Kidney tubule cell (primary cell): Measurements from ENCODE around the gene MATK.

Source experiments
- DNase-seq: peaks from one replicate; pipeline ENCODE4 v3.0.0-alpha.2; 2018; ENCODE audit warnings: low spot score

Gene MATK

GRCh38 chr19:3814648-3815047 is 28.5 kb upstream of the MATK start:
- DNase-seq, result no peak

DNA sequence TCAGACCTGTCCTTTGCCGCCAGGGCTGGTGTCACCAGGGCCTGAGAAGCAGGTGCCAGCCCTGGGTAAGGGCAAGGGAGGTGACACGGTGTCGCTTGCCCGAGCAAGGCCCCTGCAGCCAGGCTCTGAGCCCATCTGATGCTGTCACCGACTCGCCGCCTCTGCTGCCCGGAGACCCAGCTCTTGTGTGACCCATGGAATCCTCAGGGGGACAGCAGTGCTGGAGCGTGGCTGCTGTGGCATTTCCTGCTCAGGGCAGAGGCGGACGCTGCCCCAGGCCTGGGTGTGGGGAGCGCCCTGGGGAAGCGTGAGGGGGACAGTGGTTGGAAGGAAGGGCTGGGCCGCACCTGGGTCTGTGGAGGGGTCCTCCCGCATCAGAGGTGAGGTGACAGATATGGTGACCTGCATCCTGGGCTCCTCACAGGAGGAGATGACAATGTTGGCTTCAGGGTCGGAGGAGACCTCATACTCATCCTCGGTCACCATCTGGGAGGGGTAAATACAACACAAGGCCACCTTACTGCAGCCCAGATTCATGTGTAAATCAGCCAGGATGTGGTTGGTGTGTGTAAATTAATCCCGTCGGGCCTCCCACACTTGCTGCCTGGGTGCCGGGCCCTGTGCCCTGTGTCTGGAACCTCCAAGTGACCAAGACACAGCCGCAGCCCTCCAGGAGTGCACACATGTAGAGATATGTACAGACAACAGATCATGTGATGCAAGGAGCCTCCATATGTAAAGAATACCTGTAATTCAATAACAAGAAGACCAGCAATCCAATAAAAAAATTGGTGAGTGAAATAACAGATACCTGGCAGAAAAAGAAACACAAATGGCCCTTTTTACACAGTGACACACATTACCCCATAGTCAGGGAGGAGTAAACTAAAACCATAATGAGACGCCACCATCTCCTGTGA is 27.6 kb upstream of the MATK start:
- DNase-seq, result no peak

GRCh38 chr19:3810708-3811355 is 24.7 kb upstream of the MATK start:
- no peak for DNase-seq

DNA sequence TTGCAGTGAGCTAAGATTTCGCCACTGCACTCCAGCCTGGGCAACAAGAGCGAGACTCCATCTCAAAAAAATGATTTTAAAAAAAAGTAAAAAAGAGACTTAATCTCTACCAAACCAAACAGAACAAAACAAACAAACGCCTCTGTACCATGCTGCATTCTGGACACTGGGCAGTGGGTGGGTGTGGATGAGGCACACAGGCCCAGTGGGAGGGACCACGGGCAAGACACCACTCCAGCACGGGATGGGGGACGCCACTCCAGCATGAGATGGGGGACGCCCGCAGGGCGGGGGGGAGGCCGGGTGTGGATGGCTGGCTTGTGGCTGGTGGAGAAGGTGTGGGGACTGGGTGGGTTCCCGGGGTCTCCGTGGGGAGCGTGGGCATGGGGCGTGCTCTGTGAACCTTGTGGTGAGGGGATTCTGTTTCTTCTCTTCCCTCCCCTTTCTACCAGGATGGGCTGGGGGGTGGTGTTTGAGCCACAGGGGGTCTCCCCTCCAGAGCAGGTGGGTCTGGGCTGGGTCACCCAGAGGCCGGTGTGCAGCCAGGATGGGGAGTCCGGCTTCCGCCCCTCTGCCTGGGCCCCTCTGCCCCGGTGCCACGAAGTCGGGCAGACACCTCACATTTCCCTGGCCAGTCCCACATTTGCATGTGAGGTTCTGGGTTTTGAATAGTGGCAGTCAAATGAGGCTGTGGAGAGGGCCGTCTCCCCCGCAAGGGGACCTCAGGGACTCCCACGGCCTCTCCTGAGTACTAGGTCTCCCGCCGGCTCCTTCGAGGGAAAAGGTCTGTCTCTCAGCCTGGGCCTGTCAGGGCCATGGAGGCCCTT is 23.9 kb upstream of the MATK start:
- DNase-seq, result no peak

- DNase-seq, result no peak
Measured at GRCh38 chr19:3808420-3809143, 22.4 kb upstream of the MATK start.

- no peak for DNase-seq
Measured at GRCh38 chr19:3807574-3808354, 21.6 kb upstream of the MATK start.

GRCh38 chr19:3807131-3807480 is 20.9 kb upstream of the MATK start:
- DNase-seq, result no peak

DNA sequence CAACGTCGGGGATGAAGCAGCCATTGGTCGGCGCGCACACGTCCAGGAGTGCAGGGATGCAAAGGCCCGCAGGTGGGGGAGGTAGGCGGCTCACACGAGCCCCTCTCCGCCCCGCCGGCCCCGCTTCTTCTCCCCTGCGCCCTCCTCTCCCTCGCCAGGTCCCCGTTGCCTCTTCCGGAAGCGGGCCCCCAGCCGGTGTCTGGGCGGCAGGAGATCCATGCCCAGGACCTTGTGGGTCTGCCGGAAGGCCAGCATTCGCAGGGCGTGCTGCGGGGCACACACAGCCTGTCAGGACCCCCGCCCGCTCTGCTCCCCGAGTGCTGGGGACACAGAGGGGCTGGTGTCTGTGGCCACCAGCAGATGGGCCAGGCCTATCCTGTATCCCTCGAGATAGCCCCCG is 19.7 kb upstream of the MATK start:
- no peak for DNase-seq

DNA sequence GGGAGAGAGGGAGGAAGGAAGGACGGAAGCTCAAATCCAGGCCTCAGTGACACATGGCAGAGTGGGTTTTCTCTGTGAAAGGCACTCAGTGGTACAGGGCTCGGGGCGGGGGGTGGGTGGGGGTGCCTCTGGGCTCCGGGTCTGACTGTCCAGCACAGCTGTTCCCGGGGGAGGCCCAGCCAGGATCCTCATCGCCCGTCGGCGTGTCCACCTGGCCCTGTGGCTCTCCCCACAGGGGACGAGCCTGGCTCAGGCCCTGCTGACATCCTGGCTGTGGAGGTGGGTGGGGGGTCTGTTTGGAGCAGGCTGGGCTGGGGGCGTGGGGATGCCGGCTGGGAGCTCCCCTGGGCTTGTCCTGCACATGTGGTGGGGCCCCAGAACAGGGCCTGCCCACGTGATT is 18.2 kb upstream of the MATK start:
- DNase-seq, result no peak

GRCh38 chr19:3803986-3804385 is 17.8 kb upstream of the MATK start:
- DNase-seq, result no peak

GRCh38 chr19:3803114-3803888 is 17.1 kb upstream of the MATK start:
- no peak for DNase-seq

- DNase-seq, result no peak
Measured at GRCh38 chr19:3801412-3802096, 15.4 kb upstream of the MATK start.

GRCh38 chr19:3800996-3801395 is 14.8 kb upstream of the MATK start:
- DNase-seq, result no peak

DNA sequence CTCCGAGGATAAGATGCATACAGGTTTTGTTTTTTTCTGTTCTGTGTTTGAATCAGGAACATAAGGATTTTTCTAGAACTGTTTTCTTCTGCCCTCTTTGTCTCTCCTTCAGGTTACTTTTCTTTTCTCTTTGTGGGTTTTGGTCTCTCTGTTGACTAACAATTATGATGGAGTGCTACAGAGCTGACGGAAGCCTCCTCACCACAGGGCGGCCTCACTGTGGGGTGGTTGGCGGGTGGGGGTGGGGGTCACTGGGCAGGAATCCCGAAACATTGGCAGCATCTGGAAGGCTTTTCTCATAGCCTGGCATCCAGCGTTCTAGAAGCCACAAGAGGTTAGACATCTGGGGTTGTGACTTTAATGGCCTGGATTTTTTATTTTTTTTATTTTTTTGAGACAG is 12.0 kb upstream of the MATK start:
- DNase-seq, result no peak

GRCh38 chr19:3796358-3796757 is 10.2 kb upstream of the MATK start:
- no peak for DNase-seq

DNA sequence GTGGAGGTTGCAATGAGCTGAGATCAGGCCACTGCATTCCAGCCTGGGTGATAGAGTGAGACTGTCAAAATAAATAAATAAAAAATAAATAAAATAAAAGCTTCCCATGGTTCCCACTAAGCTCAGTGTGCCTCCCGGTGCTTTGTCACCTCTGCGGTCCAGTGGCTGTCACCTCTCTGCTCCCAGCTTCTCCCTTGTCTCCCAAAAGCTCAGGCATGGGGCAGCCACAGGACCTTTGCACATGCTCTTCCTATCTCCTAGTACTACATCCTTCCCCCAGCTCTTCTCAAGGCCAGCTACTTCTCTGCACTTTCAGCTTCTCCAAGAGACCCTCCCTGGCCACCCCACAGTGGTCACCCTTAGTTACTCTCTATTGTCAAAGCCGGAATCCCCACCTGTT is 7.6 kb upstream of the MATK start:
- no peak for DNase-seq

- DNase-seq, result no peak
Measured at GRCh38 chr19:3792114-3792513, 5.9 kb upstream of the MATK start.

DNA sequence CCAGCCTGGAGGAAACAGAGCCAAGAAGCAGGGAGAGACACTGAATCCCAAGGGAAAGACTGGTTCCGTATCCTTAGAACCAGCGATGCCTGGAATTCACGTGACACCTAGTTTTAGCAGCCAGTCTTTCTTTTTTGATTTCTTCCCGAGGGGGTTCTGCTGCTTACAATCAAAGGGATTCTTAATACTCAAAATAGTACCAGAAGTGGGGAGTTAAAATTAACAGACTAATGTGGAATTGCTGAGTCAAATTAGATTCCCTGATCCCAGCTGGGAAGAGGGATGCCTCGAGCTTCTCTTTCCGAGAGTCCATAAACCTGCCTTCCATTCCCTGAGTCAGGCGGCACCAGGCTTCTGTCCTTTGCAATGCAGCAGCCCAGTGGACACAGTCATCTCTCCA is 4.8 kb upstream of the MATK start:
- no peak for DNase-seq

DNA sequence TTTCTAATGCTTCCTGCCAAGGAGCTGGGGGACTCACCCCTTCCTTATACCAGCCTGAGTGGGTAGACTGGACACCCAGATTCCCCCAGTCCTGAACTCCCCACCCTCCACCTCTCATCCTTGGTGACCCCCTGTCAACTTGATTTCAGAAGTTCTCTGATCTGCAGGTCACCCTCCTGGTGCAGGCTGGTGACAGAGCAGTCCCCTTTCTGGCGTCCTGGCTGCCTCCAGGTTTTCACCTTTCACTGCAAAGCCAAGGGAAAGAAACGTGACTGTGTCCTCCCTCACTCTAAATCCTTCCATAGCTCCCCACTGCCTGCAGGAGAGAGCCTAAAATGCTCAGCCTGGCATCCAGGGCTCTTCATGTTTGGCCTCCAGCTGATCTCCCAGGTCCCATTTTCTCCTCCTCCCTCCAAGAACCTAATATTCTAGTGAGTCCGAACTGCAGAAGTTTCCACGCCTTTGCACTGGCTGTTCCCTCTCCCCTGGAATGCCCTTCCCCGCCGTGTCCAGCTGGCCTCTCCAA is 4.1 kb upstream of the MATK start:
- DNase-seq, result no peak
